GM21723 (cell line): Measurements from ENCODE around the gene RNF114.

Experiments
- ATAC-seq: cut with Tn5 transposase; IDR thresholded peaks from one replicate; pipeline ENCODE4 v1.9.1; 2021; ENCODE audit warnings: mild to moderate bottlenecking, moderate library complexity; ENCODE audit not compliant: unreplicated experiment

Gene RNF114

DNA sequence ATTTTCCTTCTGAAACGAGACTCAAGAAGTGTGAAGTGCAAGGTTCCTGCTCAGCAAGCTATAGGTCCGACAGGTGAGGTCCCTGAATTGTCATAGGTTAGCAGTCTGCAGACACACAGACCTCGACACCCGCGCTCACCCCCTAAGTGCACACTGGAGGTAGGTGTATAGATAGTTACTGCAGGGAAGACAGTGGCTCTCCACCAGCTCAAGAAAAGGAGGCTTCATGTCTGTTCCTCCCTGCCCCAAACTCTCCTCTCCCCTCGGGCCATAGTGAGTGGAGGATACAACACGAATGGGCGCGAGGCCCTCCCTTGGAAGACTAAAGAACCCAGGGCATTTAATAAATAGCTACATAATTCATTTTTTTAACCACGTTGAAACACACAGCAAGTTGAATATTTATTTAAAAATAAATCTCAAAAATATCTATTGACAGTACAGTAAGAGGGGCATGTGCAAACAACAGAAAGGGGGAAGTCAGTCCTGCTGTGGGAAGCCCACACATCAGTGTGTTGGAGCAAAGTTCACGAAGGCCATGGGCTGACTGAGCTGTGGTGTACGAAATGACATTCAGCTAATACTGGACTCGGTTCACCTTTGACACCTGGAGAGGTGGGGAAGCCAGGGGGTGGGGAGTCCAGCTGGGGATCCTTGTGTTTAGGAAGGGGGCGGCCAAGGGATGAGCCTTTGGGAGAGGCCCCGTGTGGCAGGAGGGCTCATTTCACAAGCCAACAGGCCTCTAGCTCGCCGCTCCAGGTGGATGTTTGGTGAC is 31.6 kb upstream of the RNF114 start:
- ATAC-seq, result no peak

- ATAC-seq, result no peak
These were observed 30.6 kb upstream of the RNF114 start for GRCh38 chr20:49905415-49906091.

DNA sequence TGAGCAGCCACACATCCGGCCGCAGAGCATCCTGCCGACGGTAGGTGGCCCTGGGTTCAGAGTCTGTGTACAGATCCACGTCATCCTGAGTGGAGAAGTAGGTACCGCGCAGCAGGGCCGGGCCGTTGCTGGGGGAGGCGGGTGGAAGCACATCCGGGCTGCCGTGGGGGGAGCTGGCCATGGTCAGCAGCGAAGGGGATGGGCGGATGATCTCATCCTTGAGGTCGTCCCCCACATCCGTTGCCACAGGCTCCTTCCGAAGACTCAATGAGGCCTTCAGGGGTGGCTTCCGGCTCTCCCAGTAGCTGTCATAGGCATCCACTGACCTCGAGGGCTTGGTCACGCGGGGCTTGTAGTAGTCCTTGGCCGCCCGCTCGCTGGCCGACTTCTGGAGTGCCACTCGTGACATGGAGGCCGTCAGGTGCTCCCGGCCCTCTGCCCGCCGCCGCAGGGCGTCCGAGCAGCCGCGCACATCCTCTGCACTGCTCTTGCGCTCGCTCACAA is 30.0 kb upstream of the RNF114 start:
- ATAC-seq, result no peak

- ATAC-seq, result no peak
These were observed 29.5 kb upstream of the RNF114 start for GRCh38 chr20:49906615-49907154.

- no peak for ATAC-seq
These were observed 28.6 kb upstream of the RNF114 start for GRCh38 chr20:49907405-49908257.

DNA sequence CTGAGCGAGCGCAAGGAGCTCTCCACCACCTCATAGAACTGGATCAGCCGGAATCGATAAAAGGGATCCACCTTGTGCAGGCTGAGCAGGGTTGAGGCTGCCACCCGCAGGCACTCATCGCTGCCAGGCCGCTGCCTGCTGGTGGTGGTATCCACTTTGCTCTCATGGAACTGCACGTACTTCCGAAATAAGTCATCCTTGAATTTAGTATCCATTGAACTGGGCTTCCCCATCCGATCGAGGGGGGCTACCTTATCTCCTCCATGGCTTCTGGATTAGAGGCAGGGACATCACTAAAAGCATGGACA is 28.0 kb upstream of the RNF114 start:
- no peak for ATAC-seq

- ATAC-seq, result no peak
These were observed 26.5 kb upstream of the RNF114 start for GRCh38 chr20:49909499-49910339.

DNA sequence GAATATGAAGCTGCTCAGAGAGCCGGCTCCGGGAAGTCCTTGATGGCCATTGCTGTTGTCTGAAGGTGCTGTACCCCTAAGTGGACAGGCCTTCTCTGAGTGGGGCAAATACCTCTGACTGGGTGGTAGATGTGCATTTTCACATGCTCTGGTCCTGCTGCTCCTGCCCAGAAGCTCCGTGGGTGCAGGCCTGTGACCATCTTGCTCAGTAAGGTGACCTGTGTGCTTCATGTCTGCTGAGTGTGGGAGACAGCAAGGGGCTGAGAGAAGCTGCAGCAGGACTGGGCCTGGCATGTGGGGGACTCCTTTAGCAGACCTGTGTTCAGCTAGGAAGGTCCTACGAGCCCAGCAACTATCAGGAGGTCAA is 25.9 kb upstream of the RNF114 start:
- no peak for ATAC-seq

DNA sequence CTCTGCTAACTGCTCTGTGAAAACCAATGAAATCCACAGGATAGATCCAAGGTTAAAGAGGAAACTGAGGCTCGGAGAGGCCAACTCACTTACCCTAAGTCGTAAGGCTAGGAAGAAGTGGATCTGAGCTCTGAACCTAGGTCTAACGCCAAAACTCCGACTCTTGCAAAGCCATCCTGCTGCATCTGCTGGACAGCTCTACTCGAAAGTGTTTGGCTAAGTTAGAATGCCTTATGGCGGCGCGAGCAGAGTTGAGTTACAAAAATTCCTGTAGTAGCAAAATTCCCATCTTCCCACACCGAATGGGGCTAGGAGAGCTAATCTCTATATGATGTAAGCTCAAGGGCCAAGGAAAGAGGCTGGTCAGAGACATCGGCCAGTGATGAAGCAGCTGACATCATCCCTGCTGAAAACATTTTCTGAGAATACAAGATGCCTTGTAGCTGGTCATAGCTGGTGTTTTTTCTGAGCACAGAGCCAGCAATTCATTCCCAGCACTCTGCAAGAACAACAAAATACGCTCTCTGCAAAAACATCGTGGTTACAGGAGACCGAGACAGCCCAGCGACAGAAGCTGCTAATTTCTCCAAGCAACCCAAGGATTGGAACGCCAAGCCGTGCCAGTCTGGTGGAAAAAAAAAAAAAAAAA is 22.7 kb upstream of the RNF114 start:
- no peak for ATAC-seq

- peak; percentile 2 for ATAC-seq
These were observed 21.7 kb upstream of the RNF114 start for GRCh38 chr20:49914310-49915117.

- peak; percentile 43 for ATAC-seq
These were observed 21.1 kb upstream of the RNF114 start for GRCh38 chr20:49915118-49915379.

DNA sequence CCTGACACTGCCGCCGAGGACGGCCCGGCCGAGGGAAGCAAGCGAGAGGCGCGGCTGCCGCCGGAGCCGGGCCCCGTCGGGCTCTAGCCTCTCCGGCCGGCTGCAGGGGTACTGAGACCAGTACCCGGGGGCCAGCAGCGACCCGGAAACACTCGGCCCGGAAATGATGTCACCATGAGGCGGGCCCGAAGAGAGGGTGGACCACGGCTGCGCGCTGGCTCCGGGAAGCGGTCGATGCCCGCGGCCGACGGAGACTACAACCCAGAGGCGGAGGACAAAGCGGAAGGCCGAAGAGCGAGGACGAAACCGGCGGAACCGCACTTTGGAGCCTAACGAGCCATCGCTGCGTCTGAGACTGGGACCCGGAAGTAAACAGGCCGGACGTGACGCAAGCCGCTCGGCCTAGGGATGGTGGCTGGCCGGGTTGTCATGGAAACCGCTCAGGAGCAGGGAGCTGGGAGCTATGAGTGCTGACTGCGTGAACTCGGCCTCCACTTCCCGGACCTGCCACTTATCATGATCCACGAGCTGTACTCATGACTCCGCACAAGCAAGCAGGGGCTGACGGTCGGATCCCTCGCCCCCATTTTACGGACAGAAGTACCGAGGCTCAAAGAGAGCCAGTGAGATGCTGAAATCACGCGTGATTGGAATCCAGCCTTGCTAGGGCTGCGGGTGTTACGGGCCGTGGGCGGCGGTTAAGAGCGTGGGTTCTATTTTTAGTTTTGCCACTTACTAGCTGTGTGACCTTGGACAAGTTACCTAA is 20.6 kb upstream of the RNF114 start, which contains the start of gene SPATA2:
Gene SPATA2 (minus strand): TSS at position 150 of the 766 bp plus-strand sequence. CDS start 7,039 bp downstream, outside the sequence.
- ATAC-seq, result peak; percentile 87

DNA sequence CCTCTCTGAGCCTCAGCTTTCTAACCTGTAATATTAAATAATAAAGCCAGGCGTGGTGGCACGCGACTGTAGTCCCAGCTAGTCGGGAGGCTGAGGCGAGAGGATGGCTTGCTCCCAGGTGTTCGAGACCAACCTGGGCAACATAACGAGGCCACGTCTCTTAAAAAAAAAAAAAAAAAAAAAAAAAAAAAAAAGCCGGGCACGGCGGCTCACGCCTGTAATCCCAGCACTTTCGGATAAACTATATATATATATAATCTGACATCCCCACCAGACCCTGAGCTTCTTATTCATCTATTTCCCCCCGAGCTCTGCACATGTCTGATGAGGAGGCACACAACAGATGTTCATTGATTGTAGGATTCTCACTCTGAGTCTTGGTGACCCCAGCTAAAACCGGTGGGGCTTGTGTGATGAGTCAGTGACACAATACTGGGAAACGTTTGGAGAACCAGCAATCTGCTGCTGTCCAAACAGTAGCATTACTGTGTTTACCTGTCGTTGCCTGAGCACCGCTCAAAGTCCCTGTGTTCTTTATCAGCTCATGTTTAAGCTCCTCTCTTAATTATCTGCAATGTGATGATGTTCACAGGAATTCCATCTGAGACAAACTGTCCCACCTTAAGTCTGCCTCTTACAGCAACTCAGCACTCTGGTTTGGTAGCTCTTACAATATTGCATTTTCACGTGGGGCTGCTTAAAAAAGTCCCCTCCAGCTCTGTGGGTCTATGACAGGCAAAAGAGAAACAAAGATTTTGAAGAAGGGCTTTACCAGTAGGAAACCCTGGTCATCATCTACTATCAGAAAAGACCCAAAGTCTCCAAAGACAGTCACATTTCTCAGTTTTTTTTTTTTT is 19.8 kb upstream of the RNF114 start:
- ATAC-seq, result no peak

DNA sequence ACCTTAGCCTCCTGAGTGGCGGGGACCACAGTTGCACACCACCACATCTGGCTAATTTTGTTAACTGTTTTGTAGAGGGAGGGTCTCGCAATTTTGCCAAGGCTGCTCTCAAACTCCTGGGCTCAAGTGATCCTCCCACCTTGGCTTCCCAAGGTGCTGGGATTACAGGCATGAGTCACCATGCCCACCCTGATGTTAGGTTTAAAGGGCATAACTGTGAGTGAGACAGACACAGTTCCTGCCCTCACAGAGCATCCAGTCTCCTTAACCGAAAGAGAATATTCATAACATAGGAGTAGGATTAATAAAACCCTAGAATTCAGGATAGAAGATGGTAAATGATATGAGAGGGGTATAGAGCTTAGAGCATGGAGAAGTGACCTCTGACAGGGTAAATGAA is 17.8 kb upstream of the RNF114 start:
- no peak for ATAC-seq

DNA sequence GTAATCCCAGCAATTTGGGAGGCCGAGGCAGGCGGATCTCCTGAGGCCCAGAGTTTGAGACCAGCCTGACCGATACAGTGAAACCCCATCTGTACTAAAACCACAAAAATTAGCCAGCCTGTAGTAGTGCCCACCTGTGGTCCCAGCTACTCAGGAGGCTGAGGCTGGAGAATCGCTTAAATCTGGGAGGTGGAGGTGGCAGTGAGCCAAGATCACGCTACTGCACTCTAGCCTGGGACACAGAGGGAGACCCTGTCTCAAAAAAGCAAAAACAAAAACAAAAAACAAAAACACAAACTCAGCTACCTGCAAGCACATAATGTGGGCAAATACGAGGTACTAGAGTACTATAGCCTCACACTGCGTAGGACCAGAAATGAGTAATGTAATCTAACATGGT is 17.2 kb upstream of the RNF114 start:
- ATAC-seq, result no peak

- ATAC-seq, result no peak
These were observed 16.7 kb upstream of the RNF114 start for GRCh38 chr20:49919461-49919860.

DNA sequence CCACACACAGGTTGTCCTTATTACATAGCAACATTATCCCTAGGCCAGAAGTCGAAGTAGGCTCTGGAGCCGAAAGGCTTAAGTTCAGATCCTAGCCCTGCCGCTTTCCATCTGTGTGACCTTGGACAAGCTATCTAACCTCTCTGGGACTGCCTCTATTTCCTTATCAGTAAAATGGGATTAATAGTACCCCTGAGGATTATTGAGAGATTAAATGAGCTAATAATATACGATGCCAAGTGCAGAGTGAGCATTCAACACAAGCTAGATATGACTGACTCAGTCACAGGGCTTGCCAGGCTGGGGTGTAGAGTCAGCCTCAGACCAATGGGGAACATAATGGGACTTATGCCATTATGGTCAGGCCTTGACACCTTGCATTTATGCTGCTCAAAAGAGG is 11.9 kb upstream of the RNF114 start:
- no peak for ATAC-seq
